Activated CD4-positive, alpha-beta T cell treated with anti-CD3 and anti-CD28 coated beads, Interleukin-2, Interleukin-6, amounts not matched to agents 100 ng/mL and 50 ng/mL, durations not matched to agents 16 hours and 8 hours (primary cell): ENCODE measurements around the gene ANK3.

Experiments used
- DNase-seq: peaks from one replicate; pipeline ENCODE4 v3.0.0-alpha.2; 2020

The ANK3 gene

DNA sequence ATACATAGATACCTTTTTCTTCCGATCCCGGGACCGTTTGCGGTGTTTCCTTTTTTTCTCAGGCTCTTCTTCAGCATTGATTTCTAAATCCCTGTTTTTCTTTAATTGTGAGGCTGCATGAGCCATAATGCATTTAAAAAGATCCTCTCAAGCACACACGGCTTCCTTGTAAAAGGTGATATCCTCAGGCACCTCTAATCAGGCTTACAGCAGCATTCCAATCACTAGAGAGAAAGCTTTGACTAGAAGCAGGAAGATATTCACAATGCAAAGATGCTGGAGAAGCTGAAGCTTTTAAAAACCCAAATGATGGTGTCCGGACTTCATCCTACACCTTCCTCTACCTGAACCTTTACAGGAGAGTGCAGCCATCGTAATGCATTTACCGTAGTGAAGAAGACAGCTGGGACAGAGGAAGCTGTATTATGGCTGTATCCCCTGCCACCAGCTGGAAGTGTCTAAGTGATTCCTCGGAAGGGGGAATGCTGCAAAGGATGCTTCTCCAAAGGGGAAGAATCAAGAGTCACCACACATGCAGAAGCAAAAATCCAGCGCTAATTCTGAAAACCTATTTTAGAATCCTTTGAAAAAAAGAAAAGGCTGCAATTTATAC, at the start of gene ANK3:
Gene ANK3 (minus strand): TSS at position 463 of the 613 bp plus-strand sequence. CDS start 337 bp downstream, at position 126.
- DNase-seq = no peak

DNA sequence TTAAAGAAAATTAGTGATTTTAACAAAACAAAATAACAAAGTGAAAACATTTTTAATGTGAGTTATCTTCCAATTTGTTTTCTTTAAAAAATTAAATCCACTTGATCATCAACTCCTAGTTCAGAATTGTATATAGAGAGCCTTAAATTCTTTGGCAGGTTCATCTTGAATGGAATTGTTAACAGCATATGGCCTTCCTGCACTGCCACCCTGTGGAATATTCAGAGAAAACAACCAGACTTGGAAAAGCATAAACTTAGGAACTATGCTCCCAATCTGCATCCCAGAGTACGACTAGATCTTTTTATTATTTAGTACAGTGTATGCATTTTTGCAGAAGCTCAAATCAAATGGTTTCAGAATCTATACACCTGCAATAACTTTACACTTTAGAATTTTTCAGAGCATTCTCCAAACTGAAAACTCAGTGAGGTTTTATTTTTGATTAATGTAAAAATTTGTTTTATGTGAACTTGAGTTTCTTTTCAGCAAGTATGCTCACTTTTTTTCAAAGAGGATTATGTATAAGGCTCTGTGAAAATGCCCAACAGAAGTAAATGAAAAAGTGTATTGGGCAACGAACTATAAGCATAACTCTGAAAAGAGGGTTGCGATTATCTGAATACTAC, 44.9 kb upstream of the ANK3 start:
- DNase-seq = peak; percentile 33

DNA sequence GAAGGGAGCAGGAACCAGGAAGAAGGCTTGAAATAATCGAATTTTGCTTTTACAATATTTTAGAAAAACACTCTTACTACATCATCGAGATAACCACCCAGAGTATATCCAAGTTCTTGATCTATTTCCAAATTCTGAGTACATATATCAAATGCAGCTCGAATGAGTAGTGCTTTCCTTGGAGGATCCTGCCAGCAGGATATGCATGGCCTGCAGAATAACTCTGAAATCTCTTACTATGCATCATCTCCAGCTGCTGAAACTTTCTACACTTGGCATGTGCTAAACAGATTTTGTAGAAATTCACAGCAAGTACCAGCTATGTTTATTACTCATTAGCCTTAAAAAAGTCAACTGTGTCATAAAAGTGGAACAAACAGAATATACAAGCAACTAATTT, 44.0 kb upstream of the ANK3 start:
- DNase-seq = no peak

DNA sequence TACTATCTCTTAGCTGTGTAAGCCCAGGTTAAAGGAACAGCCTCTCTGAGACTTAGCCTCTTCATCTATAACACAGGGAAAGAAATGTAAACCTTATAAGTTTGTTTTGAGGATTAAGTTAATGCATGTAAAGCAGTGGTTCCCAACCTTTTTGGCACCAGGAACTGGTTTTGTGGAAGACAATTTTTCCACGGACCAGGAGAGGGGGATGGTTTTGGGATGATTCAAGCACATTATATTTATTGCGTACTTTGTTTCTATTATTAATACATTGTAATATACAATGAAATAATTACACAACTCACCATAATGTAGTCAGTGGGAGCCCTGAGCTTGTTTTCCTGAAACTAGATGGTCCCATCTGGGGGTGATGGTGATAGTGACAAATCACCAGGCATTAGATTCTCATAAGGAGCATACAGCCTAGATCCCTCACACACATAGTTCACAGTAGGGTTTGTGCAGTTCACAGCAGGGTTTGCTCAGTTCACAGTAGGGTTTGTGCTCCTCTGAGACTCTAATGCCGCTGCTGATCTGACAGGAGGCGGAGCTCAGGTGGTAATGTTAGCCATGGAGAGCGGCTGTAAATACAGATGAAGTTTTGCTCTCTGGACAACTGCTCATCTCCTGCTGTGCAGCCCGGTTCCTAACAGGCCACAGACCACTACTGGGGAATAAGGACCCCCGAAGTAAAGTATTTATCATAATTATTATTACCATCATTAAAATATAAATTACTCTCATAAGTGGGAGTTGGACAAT, 41.3 kb upstream of the ANK3 start:
- DNase-seq = no peak

DNA sequence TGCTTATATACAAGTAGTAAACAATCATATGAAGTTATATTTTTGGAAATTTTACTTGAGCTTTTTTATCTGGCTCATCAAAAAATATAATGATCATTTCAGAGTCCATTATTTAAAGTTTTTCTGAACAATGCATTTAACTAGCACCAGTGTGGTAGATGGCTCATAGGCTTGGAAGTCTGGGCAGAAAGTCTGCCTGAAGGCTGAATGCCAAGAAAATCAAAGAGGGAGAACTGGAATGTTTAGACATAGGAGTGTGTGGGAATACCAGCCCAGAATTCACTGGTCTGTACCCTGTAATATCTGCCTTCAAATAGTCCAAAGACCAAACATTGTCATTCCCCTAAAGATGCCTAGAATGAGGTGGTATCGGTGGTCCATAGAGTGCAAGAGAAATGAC, 40.3 kb upstream of the ANK3 start:
- DNase-seq = no peak

DNA sequence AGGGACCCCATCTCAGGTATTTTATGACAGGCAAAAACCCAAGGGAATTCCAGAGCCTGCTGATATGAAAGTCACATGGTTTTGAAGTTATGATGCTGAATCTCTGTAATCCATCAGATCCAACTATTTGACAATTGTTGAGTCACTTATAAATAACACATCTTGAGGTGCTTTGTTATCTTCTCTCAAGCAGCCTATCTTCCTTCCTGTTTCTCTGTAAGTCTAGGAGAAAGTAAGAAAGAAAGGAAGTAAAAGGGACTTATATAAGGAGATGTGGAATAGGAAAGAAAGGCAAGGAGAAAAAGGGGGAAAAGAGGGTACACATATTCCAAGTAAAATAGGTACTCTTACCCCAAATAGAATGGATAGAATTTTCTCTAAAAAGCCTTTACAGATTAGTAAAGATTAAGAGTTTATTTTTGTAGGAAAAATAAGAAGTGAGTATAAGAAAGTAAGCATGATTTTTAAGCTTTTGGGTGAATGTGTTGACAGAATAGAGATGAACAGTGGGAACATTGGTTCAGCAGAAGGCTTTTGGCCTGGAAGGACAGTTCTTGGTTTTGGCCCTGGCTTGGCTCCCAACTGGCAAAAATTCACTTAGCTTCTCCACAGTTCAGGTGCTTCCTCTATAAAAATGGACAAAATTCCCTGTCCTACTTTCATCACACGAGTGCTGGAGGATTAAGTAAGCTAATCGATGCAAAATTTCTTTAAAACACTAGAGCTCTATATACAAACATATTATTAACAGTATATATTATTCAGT, 39.6 kb upstream of the ANK3 start:
- DNase-seq = no peak

DNA sequence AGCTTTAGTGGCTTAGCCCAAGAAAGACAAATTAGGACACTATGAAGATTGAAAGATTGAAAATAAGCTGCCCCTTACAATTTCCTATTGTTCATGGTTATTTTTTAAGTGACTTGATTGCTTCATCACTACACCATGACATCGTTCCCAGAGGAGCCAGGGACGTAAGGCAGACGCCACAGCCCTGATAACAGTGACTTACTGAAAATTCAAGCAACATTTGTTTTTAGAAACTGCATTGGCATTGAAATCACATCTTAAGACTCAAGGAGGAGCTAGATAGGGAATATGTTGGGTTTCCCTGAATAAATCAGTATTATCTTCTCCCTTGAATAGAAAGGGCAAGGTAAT, 38.7 kb upstream of the ANK3 start:
- no peak for DNase-seq

DNA sequence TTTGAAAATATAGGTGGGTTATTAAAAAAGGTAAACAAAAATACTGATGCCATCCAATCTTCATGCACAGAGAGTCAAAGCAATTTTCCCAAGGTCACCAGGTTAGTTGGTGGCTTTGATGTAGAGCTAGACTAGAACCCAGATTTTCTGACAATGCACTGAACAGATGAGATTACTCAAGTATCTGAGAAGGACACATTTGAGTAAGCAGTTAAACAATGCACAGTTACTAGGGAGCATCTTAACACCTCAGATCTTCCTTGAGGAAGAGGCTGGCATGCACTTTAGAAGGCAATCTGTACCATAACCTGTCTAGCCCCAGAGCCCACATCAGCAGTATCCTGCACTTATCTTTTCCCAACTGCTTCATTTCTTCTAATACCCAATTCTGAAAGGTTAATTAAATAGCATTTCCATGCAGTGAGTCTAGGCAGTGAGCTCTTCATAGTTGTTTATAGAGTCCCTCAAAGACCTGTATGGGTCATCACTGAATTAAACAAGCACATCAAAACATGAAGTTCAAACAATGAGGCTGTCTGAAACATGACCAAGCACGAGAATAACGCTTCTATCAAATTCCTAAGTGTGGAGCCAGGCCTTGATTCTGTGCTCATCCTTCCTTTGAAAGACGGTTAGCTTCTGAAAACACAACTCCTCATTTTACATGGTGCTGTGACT, 38.2 kb upstream of the ANK3 start:
- DNase-seq = peak; percentile 21

DNA sequence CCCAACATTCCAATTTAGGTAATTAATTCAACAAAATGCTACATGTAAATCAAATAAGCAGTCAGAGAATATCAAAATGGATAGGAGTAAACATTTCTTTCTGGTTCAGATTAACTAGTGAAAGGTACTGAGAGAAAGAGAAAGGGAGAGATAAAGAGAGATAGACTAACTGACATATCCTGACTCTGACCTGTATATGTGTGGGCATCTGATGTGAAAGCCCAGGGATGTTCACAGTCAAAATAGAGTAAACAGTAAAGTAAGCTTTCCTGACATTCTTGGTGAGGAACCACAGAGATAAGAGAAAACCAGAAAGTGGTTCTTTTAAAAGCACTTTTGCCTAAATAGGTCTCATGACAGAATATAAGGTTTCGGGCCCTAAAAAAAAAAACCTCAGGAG, 37.5 kb upstream of the ANK3 start:
- DNase-seq = no peak

DNA sequence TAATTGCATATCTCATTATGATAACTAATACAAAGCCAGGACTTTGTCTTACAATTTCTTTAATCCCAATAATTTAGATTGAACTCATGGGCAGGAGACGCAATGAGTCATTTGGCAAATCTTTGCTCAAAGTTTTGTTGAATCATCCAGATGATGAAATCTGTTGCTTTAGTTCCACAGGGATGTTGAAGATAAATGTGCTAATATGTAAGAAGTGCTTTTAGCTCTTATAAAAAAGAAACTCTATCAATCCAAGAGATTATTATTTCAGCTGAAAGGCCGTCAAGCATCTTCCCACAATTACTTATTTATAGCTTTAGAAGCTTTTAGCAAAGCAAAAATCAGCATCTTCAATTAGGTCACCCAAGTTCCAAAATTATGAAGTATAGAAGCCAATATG, 36.8 kb upstream of the ANK3 start:
- no peak for DNase-seq

DNA sequence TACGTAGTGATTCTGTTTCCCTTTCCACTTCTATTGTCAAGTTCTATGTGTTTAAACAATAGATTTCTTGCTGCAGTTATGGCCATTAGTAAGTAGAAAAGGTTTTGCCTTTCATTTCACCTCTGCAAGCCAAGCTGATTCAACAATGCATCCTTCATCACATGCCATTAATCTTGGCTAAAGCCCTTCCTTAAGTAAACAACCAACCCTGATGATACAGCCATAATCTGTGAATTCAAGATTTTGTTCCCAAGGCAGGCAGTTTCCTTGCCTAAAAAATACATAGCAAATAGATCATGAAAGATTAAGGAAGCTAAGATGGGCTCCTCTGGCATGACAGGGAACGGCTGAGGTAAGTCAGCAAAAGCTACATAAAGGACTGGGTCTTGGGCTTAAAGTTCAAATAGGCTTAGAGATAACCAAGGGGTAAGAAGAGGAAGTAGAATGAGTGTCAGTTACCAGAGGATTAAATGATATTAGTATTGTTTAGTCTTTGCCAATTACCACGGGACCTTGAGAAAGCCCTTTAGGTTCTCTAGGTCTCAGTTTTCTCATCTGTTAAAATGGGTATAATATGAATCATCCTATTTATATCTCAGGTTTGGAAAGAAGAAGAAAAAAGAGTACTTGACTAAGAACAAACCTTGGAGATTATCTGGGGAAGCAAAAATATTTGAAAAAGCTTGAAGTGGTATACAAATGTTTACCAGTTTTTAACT, 35.9 kb upstream of the ANK3 start:
- no peak for DNase-seq

DNA sequence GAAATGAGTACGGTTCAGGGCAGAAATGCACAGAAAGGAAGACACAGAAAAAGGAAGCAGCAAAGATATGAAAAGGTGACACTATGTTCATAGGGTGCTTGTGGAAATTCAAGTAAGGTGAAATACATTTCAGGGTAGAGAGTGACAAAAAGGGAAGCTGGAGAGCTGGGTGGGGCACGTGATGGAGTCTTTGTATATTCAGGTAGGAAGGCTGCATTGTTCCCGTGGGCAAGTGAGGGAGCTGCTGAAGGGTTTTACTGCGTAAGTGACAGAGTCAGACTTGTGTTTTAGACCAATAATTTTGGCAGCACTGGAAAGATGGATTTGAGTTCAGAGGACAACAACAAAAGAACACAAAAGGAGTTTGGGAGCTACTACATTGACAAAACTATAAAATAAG, 35.3 kb upstream of the ANK3 start:
- no peak for DNase-seq

DNA sequence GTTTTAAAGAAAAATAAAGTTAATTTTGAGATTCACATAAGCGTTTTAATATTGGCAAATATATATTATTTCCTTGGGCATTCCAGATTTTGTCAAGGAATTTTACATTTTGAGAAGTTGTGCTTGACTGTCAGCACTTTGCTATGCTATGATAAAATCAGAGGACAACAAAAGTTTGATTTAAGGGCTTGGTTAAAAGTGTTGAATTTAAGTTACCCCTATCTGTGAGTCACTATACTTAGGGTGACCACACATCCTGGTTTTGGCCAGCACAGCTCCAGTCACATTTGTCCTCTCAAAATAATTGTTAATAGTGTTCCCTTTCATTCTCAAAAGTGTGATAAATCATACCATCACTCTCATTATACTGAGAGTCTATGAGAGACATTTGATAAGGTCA, 34.2 kb upstream of the ANK3 start:
- no peak for DNase-seq

DNA sequence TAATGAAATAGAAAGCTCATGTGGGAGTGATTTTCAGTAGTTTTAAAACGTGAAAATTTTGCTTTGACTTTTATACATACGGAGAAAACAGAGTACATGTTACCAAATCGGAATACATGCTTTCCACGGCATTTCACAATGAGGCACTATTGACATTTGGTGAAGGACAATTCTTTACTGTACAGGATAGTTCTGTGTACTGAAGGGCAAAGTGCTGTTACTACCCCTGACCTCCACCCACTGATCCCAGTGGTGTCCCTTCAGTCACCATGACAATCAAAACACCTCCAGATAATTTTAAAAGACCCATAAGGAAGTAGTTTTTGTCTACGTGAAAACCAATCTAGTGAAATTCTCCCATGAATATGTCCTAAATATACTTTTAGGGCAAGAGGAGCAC, 33.1 kb upstream of the ANK3 start:
- no peak for DNase-seq

DNA sequence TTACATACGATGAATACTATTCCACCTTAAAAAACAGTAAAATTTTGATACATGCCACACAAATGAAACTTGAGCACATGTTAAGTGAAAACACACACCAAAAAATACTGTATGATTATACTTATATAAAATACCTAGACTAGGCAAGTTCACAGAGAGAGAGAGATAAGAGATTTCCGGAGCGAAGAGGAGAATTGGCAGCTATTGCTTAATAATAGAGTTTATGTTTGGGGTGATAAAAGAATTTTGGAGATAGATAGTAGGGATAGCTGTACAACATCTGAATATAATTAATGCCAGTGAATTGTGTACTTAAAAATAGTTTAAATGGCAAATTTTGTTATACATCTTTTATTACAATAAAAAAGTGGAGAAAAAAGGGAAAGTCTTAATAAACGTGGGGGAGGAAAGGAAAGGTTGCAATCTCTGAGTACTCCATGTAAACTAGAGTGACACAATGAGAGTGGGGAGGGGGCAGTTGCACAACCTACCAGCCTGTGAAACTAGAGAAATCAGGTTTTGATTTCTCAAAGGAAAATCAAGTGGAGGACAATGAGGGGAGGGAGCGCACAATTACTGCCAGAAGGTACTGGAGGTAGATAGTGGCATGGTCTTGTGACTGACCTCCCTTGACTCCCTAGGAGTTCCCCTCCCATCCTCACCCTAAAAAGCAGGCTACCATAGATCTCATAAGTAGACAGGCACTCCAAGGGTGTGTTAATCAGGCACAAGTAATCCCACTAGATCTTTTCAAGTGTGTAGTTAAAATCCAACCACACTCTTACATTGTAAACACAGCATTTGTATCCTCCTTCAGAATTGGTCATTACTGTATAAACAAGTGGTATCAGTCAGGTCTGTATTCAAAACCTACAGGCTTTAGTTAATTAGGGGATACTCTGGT, 31.6 kb upstream of the ANK3 start:
- no peak for DNase-seq

DNA sequence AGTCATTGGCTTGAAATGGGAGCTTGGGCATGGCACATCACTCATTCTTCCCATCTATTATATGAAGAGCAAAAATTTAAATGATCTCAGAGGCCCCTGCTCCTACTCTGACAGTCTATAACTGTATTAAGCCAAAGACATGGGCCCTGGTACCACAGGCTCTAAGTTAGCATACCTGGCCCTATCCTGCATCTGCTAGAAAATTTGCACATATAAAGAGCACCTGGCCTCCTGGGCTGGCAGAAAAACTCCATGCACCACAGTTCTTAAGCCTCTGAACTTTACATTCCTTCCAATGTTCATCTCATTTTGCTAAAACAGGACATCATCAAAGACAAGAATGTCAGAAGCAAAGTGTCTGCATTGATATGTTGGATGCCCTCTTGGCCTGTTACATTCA, 29.6 kb upstream of the ANK3 start:
- DNase-seq = no peak

DNA sequence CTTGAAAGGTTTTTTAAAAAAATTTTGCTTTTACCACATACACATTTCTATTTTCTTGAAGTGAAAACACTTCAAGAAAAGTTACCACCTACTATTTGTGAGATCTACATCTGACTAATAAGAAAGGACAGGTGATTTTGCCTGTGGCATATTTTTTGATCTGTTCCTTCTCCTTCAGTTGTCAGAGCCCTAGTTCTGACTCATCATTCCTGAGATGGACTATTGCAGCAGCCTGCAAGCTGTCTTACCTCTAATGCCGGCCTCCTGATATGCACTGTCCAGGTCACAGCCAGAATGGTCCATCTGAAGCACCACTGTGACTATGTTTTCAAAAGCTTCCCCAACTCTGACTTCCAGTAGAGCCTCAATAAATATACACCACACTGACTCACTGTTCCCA, 28.2 kb upstream of the ANK3 start:
- DNase-seq = peak; percentile 23

DNA sequence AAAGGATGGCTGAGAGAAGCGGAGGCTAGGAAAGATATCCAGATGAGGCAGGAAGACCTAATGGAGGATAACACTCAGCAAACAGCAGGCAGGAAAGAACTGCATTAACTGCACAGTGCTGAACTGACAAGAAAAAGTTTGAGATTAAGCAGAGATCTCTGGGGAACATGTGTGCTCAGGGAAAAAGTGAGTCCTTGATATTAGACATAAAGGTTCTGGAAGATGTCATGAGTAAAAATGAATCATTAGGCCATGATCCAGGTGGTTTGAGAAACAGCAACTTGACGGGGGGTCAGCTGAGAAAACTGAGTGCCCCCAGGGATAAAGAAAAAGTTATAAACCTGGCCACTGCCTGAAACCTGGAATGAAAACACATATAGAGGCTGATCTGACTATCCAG, 27.3 kb upstream of the ANK3 start:
- DNase-seq = no peak

DNA sequence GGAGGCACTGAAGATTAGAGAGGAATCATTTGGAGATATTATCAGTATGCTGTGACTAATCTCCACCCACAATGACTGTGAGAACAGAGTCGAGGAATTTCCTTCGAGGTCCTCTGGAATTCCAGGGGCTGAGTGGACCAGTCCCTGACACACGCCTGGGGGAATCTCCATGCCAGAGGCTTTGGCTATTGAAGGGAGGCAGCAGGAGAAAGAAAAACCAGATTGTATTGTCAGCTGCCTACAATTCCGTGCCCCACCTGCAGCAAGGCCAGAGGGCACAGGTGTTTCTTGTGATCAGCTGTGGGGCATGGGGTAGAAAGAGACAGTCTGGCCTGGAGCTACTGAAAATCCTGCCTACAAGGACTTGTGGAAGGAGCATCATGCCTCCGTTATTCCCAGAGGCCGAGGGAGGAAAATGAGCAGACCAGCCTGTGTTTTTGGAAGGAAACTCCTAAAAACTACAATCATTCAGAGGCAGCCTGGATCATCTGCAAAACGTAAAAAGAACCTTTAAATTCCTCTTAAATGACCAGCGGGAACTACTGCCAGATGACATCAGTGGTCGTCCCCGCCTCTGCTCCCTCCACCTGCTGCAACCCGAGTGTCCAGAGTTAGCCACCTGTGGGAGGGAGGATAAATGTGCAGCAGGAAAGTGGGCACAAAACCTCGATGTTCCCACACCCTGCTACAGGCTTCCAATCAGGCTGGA, 25.4 kb upstream of the ANK3 start:
- no peak for DNase-seq

DNA sequence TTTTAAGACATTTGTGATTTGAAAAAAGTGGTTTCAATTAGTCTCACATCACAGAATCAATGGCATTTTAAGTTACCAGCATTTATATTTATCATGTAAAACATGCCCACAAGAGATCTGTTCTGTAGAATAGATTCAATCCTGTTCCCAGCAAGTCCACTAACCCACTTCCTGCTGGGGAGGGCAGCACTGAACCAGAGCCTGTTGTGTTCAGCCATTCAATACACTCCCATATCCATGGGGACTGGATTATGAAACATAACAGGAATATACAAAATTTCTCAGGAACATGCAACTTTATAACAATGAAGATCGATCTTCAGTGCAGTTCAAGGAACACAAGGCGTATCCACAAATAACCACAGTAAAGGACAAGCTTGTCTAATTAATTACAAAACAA, 24.4 kb upstream of the ANK3 start:
- DNase-seq = no peak
